ENCODE data around the gene CCDC134.

DNA sequence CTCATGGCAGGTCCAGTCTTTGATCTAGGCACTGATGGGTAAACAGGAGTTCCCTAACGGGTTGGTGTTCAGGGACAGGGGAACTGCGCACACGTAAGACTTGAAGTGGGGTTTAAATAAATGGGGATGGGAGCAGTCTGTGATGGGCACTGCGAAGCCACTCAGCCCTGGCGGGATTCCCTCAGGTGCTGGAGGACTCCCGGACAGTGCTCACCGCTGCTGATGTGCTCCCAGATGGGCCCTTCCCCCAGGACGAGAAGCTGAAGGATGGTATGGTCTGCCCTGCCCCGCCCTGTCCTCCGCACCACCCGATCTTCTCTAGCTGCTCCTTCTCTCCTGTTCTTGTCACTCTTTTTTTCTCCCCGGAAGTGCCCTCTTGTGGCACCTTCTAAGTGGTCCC lies 9.5 kb downstream of the CCDC134 start:
- TF ChIP-seq EZH2 (IDR thresholded peaks at IDR 0.05; ENCODE audit: borderline replicate concordance, low read length) = no peak
- TF ChIP-seq, protein P1, sequence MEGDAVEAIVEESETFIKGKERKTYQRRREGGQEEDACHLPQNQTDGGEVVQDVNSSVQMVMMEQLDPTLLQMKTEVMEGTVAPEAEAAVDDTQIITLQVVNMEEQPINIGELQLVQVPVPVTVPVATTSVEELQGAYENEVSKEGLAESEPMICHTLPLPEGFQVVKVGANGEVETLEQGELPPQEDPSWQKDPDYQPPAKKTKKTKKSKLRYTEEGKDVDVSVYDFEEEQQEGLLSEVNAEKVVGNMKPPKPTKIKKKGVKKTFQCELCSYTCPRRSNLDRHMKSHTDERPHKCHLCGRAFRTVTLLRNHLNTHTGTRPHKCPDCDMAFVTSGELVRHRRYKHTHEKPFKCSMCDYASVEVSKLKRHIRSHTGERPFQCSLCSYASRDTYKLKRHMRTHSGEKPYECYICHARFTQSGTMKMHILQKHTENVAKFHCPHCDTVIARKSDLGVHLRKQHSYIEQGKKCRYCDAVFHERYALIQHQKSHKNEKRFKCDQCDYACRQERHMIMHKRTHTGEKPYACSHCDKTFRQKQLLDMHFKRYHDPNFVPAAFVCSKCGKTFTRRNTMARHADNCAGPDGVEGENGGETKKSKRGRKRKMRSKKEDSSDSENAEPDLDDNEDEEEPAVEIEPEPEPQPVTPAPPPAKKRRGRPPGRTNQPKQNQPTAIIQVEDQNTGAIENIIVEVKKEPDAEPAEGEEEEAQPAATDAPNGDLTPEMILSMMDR (IDR thresholded peaks at IDR 0.05; ENCODE audit: low read length) = no peak
